Testis (tissue), 2 donors: ENCODE measurements around the gene UTP3.

Source experiments
- POLR2A ChIP-seq: fragments of 450-650 bp; IDR thresholded peaks from one replicate; pipeline ENCODE4 v1.6.1; 2017; ENCODE audit warnings: antibody characterized with exemption, mild to moderate bottlenecking, moderate library complexity
- TF ChIP-seq, protein P1 (sequence below), 3 experiments: fragments of 450-650 bp in 2 of 3; fragments of 200-600 bp in 1 of 3; sonication (generic) in 1 of 3; IDR thresholded peaks; one replicate each; pipeline ENCODE4 v1.5.1; 2016 to 2019; ENCODE audit warnings: antibody characterized with exemption in 3 of 3, mild to moderate bottlenecking in 2 of 3, moderate library complexity in 1 of 3

DNA sequence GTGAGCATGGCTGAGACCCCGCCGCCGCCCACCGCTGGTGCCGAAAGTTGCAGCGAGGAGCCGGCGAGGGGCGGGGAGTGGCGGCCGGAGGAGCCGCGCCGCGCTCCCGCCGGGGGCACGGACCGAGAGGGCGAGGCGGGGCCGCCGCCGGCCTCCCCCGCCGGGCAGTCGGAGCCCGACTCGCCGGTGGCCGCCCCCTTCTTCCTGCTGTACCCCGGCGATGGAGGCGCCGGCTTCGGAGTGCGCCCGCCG is 16.5 kb downstream of the UTP3 start:
- TF ChIP-seq, protein P1, sequence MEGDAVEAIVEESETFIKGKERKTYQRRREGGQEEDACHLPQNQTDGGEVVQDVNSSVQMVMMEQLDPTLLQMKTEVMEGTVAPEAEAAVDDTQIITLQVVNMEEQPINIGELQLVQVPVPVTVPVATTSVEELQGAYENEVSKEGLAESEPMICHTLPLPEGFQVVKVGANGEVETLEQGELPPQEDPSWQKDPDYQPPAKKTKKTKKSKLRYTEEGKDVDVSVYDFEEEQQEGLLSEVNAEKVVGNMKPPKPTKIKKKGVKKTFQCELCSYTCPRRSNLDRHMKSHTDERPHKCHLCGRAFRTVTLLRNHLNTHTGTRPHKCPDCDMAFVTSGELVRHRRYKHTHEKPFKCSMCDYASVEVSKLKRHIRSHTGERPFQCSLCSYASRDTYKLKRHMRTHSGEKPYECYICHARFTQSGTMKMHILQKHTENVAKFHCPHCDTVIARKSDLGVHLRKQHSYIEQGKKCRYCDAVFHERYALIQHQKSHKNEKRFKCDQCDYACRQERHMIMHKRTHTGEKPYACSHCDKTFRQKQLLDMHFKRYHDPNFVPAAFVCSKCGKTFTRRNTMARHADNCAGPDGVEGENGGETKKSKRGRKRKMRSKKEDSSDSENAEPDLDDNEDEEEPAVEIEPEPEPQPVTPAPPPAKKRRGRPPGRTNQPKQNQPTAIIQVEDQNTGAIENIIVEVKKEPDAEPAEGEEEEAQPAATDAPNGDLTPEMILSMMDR (IDR thresholded peaks at IDR 0.05): no peak
- no peak for TF ChIP-seq POLR2A
